IMR-90 (cell line): ENCODE results near the gene CXCR2. TPM values are rescaled to one million over a fixed set of nuclear protein-coding genes. Genes with fewer than 3 reads are reported as not detected.

Experiments
- ATAC-seq: fragments of 200-7000 bp; cut with Tn5 transposase; 2 replicates; pipeline ENCODE4 v1.9.1; 2020; ENCODE audit warnings: low read depth, mild to moderate bottlenecking, moderate library complexity
- BruUV-seq: library from RNA; stranded (reverse); fragments of 400-500 nt; replicated peaks from 2 replicates; lab custom pipeline; 2021; lab: Mats Ljungman, UMichigan
- CTCF ChIA-PET: fragments of 300-600 bp; formaldehyde crosslinking; extraction: SDS; loops from one replicate; lab custom pipeline; 2021; ENCODE audit warnings: antibody characterized with exemption; lab: Yijun Ruan, JAX
- POLR2A ChIA-PET: fragments of 300-600 bp; sonication (Branson Sonifier 250); formaldehyde crosslinking; loops from one replicate; lab custom pipeline; 2022; ENCODE audit warnings: antibody characterized with exemption; ENCODE audit not compliant: unreplicated experiment; lab: Charles Lee
- DNase-seq: peaks from one replicate; pipeline ENCODE4 v3.0.0; 2013
- H2AFZ ChIP-seq: replicated peaks from 2 replicates; pipeline ENCODE3; 2013; ENCODE audit warnings: low read length, mild to moderate bottlenecking; ENCODE audit not compliant: poor library complexity
- H2AK5ac ChIP-seq: 2 replicates; pipeline ENCODE4 v1.6.1; 2013; ENCODE audit warnings: low read depth, low read length, inconsistent platforms
- H2AK9ac ChIP-seq: replicated peaks from 2 replicates; pipeline ENCODE3; 2013; ENCODE audit warnings: mild to moderate bottlenecking, low read depth, low read length, moderate library complexity; ENCODE audit not compliant: poor library complexity
- H2BK120ac ChIP-seq: 2 replicates; pipeline ENCODE4 v1.6.1; 2013; ENCODE audit warnings: low read depth, low read length, inconsistent platforms
- H2BK15ac ChIP-seq: 3 replicates; pipeline ENCODE4 v1.6.1; 2013; ENCODE audit warnings: low read depth, low read length, inconsistent platforms
- H2BK20ac ChIP-seq: 2 replicates; pipeline ENCODE4 v1.6.1; 2013; ENCODE audit warnings: low read depth, mild to moderate bottlenecking, inconsistent platforms, low read length, moderate library complexity
- H2BK5ac ChIP-seq: 2 replicates; pipeline ENCODE4 v1.6.1; 2013; ENCODE audit warnings: mild to moderate bottlenecking, low read depth, low read length, inconsistent platforms; ENCODE audit not compliant: poor library complexity, severe bottlenecking
- H3K14ac ChIP-seq: replicated peaks from 2 replicates; pipeline ENCODE4 v1.6.1; 2013; ENCODE audit warnings: low read depth, low read length, inconsistent platforms
- H3K18ac ChIP-seq: 2 replicates; pipeline ENCODE4 v1.6.1; 2013; ENCODE audit warnings: low read depth, low read length, control low read depth
- H3K23ac ChIP-seq: 2 replicates; pipeline ENCODE4 v1.6.1; 2013; ENCODE audit warnings: low read depth, low read length, inconsistent platforms
- H3K27ac ChIP-seq: 2 replicates; pipeline ENCODE4 v1.5.1; 2013; ENCODE audit warnings: mild to moderate bottlenecking, control low read depth, low read length; ENCODE audit not compliant: insufficient read depth
- H3K27me3 ChIP-seq: 2 replicates; pipeline ENCODE4 v1.6.1; 2013; ENCODE audit warnings: low read length; ENCODE audit not compliant: control insufficient read depth, insufficient read depth
- H3K36me3 ChIP-seq: 2 replicates; pipeline ENCODE4 v1.6.1; 2013; ENCODE audit warnings: low read length, mixed read lengths; ENCODE audit not compliant: control insufficient read depth, insufficient read depth
- H3K4ac ChIP-seq: 2 replicates; pipeline ENCODE4 v1.6.1; 2013; ENCODE audit warnings: low read depth, low read length, inconsistent platforms
- H3K4me1 ChIP-seq: 2 replicates; pipeline ENCODE4 v1.6.1; 2013; ENCODE audit warnings: low read length, mixed read lengths; ENCODE audit not compliant: control insufficient read depth, insufficient read depth
- H3K4me2 ChIP-seq: 2 replicates; pipeline ENCODE4 v1.6.1; 2013; ENCODE audit warnings: low read depth, mild to moderate bottlenecking, control low read depth, low read length, moderate library complexity
- H3K4me3 ChIP-seq: 2 replicates; pipeline ENCODE4 v1.5.1; 2013; ENCODE audit warnings: low read depth, mild to moderate bottlenecking, control low read depth, low read length, moderate library complexity; ENCODE audit not compliant: insufficient read depth
- H3K56ac ChIP-seq: 2 replicates; pipeline ENCODE4 v1.6.1; 2013; ENCODE audit warnings: low read length, inconsistent platforms; ENCODE audit not compliant: insufficient read depth; ENCODE audit errors: extremely low read depth
- H3K79me1 ChIP-seq, 2 experiments: 2 replicates each; pipeline ENCODE4 v1.6.1; 2013; ENCODE audit warnings: low read length in 2 of 2, inconsistent platforms in 1 of 2, low read depth in 1 of 2
- H3K9ac ChIP-seq: 2 replicates; pipeline ENCODE4 v1.6.1; 2013; ENCODE audit warnings: low read depth, low read length, control low read depth
- H3K9me1 ChIP-seq: 2 replicates; pipeline ENCODE4 v1.6.1; 2013; ENCODE audit warnings: low read length, inconsistent platforms; ENCODE audit not compliant: insufficient read depth
- H3K9me3 ChIP-seq: 2 replicates; pipeline ENCODE4 v1.6.1; 2013; ENCODE audit warnings: low read length; ENCODE audit not compliant: control insufficient read depth, insufficient read depth
- H4K20me1 ChIP-seq: 2 replicates; pipeline ENCODE4 v1.6.1; 2013; ENCODE audit warnings: low read length, inconsistent platforms; ENCODE audit not compliant: insufficient read depth
- H4K5ac ChIP-seq: 2 replicates; pipeline ENCODE4 v1.6.1; 2013; ENCODE audit warnings: mild to moderate bottlenecking, low read depth, low read length, control low read depth
- H4K8ac ChIP-seq, 2 experiments: 2 replicates each; pipeline ENCODE4 v1.6.1; 2013; ENCODE audit warnings: low read depth in 2 of 2, low read length in 2 of 2, control low read depth in 1 of 2, inconsistent platforms in 1 of 2
- H4K91ac ChIP-seq: 2 replicates; pipeline ENCODE4 v1.6.1; 2013; ENCODE audit warnings: low read depth, low read length, inconsistent platforms; ENCODE audit not compliant: insufficient read depth
- BHLHE40 ChIP-seq: fragments of 150-350 bp; IDR thresholded peaks from 2 replicates; pipeline ENCODE4 v1.6.1; 2016; ENCODE audit warnings: mild to moderate bottlenecking, low read depth, low read length
- CEBPB ChIP-seq: IDR thresholded peaks from 2 replicates; pipeline ENCODE4 v1.6.1; 2012; ENCODE audit warnings: low read depth, low read length, improper control_type of control experiment
- FOS ChIP-seq: fragments of 150-350 bp; IDR thresholded peaks from 2 replicates; pipeline ENCODE4 v1.6.1; 2016; ENCODE audit warnings: low read depth, low read length
- NFE2L2 ChIP-seq: fragments of 150-350 bp; IDR thresholded peaks from 2 replicates; pipeline ENCODE4 v1.6.1; 2016; ENCODE audit warnings: low read depth, mild to moderate bottlenecking, low read length
- POLR2A ChIP-seq: IDR thresholded peaks from 2 replicates; pipeline ENCODE4 v1.6.1; 2012; ENCODE audit warnings: mild to moderate bottlenecking, low read depth, low read length
- RAD21 ChIP-seq: IDR thresholded peaks from 2 replicates; pipeline ENCODE4 v1.6.1; 2012; ENCODE audit warnings: low read length, improper control_type of control experiment
- RCOR1 ChIP-seq: IDR thresholded peaks from 2 replicates; pipeline ENCODE4 v1.6.1; 2012; ENCODE audit warnings: mild to moderate bottlenecking, low read length, improper control_type of control experiment; ENCODE audit not compliant: insufficient replicate concordance
- SMC3 ChIP-seq: fragments of 150-350 bp; IDR thresholded peaks from 2 replicates; pipeline ENCODE4 v1.6.1; 2016; ENCODE audit warnings: low read depth, mild to moderate bottlenecking, antibody characterized with exemption, low read length, moderate library complexity
- WGBS, 2 experiments: methylation state at CpG; one replicate each; pipeline versions ENCODE4 v1.1.5 to v1.1.7; 2013; ENCODE audit warnings: missing lambda C conversion rate in 2 of 2; ENCODE audit not compliant: insufficient read length in 1 of 2; ENCODE audit errors: extremely low coverage in 2 of 2; 5-methylcytosine and 5-hydroxymethylcytosine counted together
- dilution Hi-C: fragments of 300-500 bp; cut with HindIII; formaldehyde crosslinking; loops from one replicate; pipeline ENCODE4 v1.14.3; 2018; ENCODE audit warnings: low sequenced_read_pairs; ENCODE audit not compliant: unreplicated experiment
- in situ Hi-C: fragments of 300-500 bp; cut with MboI; formaldehyde crosslinking; loops from 3 replicates; pipeline ENCODE4 v1.14.3; 2019; ENCODE audit warnings: low sequenced_read_pairs, inconsistent platforms, mixed read lengths
- intact Hi-C: fragments of 100-400 bp; cut with micrococcal nuclease; formaldehyde crosslinking; loops from 2 replicates; pipeline ENCODE4 v1.10.0; 2022
- polyA plus RNA-seq, 3 experiments: library from polyadenylated mRNA; depleted of rRNA; stranded (reverse); fragments of >200 nt; gene quantifications; 2 replicates each; pipeline ENCODE4 v1.2.3, GENCODE V29; 2012; ENCODE audit warnings: low replicate concordance in 1 of 3
- total RNA-seq: library from RNA; depleted of rRNA; stranded (reverse); fragments of >200 nt; gene quantifications from 2 replicates; pipeline ENCODE4 v1.2.3, GENCODE V29; 2012
- TF ChIP-seq, protein P1 (sequence below): fragments of 150-350 bp; IDR thresholded peaks from 2 replicates; pipeline ENCODE4 v1.6.1; 2017; ENCODE audit warnings: mild to moderate bottlenecking, antibody characterized with exemption, low read length, low read depth

Gene CXCR2
- total and polyA plus RNA-seq, 2 of the 4 experiments (the other 2 are of a cell fraction) = not detected

DNA sequence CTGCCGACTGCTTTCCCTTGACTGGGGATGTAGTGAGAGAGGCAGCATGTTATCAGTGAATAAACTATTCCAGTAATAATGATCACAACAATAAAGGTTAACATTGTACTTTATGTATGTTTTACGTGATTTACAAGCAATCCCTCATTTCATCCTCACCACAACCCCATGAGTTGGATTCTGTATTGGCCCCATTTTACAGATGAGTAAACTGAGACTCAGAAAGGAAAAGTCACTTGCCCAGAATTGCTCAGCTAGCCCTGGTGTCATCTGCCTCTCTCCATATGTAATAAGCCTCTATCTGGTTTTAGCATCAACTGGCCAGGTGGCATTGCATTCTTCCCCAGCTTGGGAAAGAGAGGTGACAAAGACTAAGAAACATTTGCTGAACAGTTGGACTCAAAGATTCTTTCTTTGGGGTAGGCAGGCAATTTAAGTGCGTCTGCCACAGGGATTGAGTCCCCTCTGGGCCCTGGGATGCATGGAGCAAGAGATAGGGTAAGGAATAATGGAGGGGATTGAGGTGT lies 2.2 kb downstream of the CXCR2 start:
- dilution Hi-C loops (no loop called here), intact Hi-C loops (no loop called here), in situ Hi-C loops (no loop called here)
- CTCF ChIA-PET = no interaction called here
- Histone ChIP-seq H3K4me1 (no peaks in the 10 kb centered on the region), H2AK5ac (no peak overlapping the region), H3K9ac (no peak overlapping the region), H3K36me3 (no peaks in the 10 kb centered on the region), H3K9me3 (no peaks in the 10 kb centered on the region), H2BK120ac (no peak overlapping the region), H3K56ac (no peak overlapping the region), H3K27me3 (peaks cover 64% of the 10 kb centered on the region), H3K4me3 (no peak overlapping the region), H2BK5ac (no peak overlapping the region), H4K20me1 (no peaks in the 10 kb centered on the region), H3K9me1 (no peaks in the 10 kb centered on the region), H2BK15ac (no peak overlapping the region), H3K23ac (no peak overlapping the region), H2AK9ac (no peak overlapping the region), H2AFZ (no peak overlapping the region), H3K27ac (no peak overlapping the region), H2BK20ac (no peak overlapping the region), H3K79me1 (no peaks in the 10 kb centered on the region), H3K18ac (no peak overlapping the region), H4K91ac (no peak overlapping the region), H4K5ac (no peak overlapping the region), H3K4me2 (no peak overlapping the region), H3K14ac (no peak overlapping the region), H4K8ac (no peak overlapping the region), H3K4ac (no peak overlapping the region)
- ATAC-seq = no peak
- no CpG with 5 or more reads among the region's 3 CpGs for WGBS, 2 experiments
- no TSS peak for BruUV-seq
- no peak for DNase-seq
- TF ChIP-seq NFE2L2 (no peak), BHLHE40 (no peak), FOS (no peak), RCOR1 (no peak), RAD21 (no peak), CEBPB (no peak), POLR2A (no peak), SMC3 (no peak)
- TF ChIP-seq, protein P1, sequence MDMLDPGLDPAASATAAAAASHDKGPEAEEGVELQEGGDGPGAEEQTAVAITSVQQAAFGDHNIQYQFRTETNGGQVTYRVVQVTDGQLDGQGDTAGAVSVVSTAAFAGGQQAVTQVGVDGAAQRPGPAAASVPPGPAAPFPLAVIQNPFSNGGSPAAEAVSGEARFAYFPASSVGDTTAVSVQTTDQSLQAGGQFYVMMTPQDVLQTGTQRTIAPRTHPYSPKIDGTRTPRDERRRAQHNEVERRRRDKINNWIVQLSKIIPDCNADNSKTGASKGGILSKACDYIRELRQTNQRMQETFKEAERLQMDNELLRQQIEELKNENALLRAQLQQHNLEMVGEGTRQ = no peak
- POLR2A ChIA-PET = no interaction called here
